ENCODE measurements around the gene EIF4B. TPM values are rescaled to one million over a fixed set of nuclear protein-coding genes. Genes with fewer than 3 reads are reported as not detected.

EIF4B gene
- total and polyA plus RNA-seq, 9 donors, result 316 to 1,452 (median 882) TPM

- no peak for TF ChIP-seq POLR2A (IDR thresholded peaks at IDR 0.05)
- TF ChIP-seq EP300 (IDR thresholded peaks at IDR 0.05), result no peak
- TF ChIP-seq, protein P1, sequence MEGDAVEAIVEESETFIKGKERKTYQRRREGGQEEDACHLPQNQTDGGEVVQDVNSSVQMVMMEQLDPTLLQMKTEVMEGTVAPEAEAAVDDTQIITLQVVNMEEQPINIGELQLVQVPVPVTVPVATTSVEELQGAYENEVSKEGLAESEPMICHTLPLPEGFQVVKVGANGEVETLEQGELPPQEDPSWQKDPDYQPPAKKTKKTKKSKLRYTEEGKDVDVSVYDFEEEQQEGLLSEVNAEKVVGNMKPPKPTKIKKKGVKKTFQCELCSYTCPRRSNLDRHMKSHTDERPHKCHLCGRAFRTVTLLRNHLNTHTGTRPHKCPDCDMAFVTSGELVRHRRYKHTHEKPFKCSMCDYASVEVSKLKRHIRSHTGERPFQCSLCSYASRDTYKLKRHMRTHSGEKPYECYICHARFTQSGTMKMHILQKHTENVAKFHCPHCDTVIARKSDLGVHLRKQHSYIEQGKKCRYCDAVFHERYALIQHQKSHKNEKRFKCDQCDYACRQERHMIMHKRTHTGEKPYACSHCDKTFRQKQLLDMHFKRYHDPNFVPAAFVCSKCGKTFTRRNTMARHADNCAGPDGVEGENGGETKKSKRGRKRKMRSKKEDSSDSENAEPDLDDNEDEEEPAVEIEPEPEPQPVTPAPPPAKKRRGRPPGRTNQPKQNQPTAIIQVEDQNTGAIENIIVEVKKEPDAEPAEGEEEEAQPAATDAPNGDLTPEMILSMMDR (IDR thresholded peaks at IDR 0.05), result no peak
- peak overlapping the region; percentile 50 for H3K4me3 ChIP-seq
- H3K27me3 ChIP-seq, result no peaks in the 10 kb centered on the region
- peaks cover 33% of the 10 kb centered on the region for H3K4me1 ChIP-seq (ENCODE audit: insufficient read depth)
- H3K27ac ChIP-seq, result peak overlapping the region; percentile 96 to 99
- intact Hi-C loops (cut with DNase I), result no loop called here
- no peaks in the 10 kb centered on the region for H3K9me3 ChIP-seq
- H3K36me3 ChIP-seq, result no peaks in the 10 kb centered on the region
- 22 to 25% (median 22%) methylated on average over 11 of the region's 11 CpGs for WGBS, 3 donors
- peak; percentile 94 to 97 (median 96) for DNase-seq
Observed at GRCh38 chr12:53052419-53053217, 46.4 kb downstream of the EIF4B start.

DNA sequence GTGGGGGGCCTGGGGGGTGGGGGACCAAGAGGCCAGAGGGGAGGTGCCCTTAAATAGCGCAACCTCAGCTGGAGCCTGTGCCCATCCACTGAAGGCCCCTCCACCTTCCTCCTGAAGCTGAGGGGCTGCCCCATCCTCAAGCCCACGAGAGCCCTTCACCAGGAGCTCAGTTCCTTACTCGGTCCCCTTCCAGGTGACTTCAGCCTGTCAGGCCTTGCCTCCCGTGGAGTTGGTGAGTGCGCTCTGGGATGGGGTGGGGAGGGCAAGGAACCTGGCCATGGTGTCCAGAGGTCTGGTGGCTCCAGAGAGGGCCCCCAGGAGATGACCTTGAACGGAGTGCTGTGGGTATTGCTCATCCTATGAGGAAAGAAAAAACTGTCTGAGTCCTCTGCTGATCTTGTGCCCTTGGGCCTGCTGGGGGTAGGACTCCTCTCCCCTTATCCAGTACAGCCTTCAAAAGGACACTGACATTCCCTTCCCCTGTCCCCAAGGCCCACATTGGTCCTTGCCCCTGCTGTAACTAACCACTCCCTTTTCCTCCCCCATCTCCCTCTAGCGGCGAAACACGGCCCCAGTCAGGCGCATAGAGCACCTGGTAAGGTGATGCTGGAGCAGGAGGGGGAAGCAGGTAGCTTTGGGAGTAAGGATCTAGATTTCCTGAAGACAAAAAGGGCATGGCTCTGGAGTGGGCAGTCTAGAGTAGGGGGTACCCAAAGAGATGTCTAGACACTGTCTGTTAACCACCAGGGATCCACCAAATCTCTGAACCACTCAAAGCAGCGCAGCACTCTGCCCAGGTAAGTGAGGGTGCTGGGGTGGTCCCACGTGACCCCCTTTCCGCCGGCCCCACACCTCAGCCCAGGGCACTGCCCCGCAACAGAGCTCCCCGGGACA is 47.2 kb downstream of the EIF4B start:
- intact Hi-C loops (cut with DNase I), result no loop called here
- Histone ChIP-seq H3K27me3 (no peaks in the 10 kb centered on the region), H3K9me3 (no peaks in the 10 kb centered on the region), H3K4me1 (ENCODE audit: insufficient read depth) (peaks cover 28% of the 10 kb centered on the region), H3K36me3 (no peaks in the 10 kb centered on the region), H3K27ac (peak overlapping the region; percentile 96 to 99), H3K4me3 (peak overlapping the region; percentile 48)
- DNase-seq, result peak; percentile 61 to 74 (median 71)
- TF ChIP-seq, protein P1 (IDR thresholded peaks at IDR 0.05), result peak; percentile 9 to 66 (median 50)
- no peak for TF ChIP-seq POLR2A (IDR thresholded peaks at IDR 0.05)
- 17 to 25% (median 18%) methylated on average over 15 to 16 of the region's 16 CpGs for WGBS, 3 donors

GRCh38 chr12:53054112-53054878 is 48.0 kb downstream of the EIF4B start:
- peak overlapping the region; percentile 48 for H3K4me3 ChIP-seq
- WGBS, 3 donors, result 2 to 4% (median 2%) methylated on average over 34 to 48 of the region's 48 CpGs
- H3K27ac ChIP-seq, result peak overlapping the region; percentile 96 to 99
- peak; percentile 90 for TF ChIP-seq POLR2A (IDR thresholded peaks at IDR 0.05)
- no peak for TF ChIP-seq EP300 (IDR thresholded peaks at IDR 0.05)
- no peaks in the 10 kb centered on the region for H3K9me3 ChIP-seq
- H3K27me3 ChIP-seq, result no peaks in the 10 kb centered on the region
- H3K4me1 ChIP-seq (ENCODE audit: insufficient read depth), result peaks cover 22% of the 10 kb centered on the region
- intact Hi-C loops (cut with DNase I), result no loop called here
- no peaks in the 10 kb centered on the region for H3K36me3 ChIP-seq
- DNase-seq, result peak; percentile 97 to 98 (median 97)

GRCh38 chr12:53055471-53056266 is 49.4 kb downstream of the EIF4B start:
- no peak overlapping the region for H3K4me3 ChIP-seq
- no peaks in the 10 kb centered on the region for H3K36me3 ChIP-seq
- TF ChIP-seq POLR2A (IDR thresholded peaks at IDR 0.05), result no peak
- no peak for TF ChIP-seq EP300 (IDR thresholded peaks at IDR 0.05)
- TF ChIP-seq, protein P1 (IDR thresholded peaks at IDR 0.05), result no peak
- H3K4me1 ChIP-seq (ENCODE audit: insufficient read depth), result peaks cover 17% of the 10 kb centered on the region
- H3K27ac ChIP-seq, result peak overlapping the region in 1 of 2 donors; percentile 99
- 75 to 83% (median 80%) methylated on average over 15 of the region's 15 CpGs for WGBS, 3 donors
- H3K9me3 ChIP-seq, result no peaks in the 10 kb centered on the region
- intact Hi-C loops (cut with DNase I), result no loop called here
- no peaks in the 10 kb centered on the region for H3K27me3 ChIP-seq
- DNase-seq, result peak in 4 of 5 donors; percentile 43 to 56 (median 50)
